RWPE1 (cell line): Measurements from ENCODE around the gene LFNG.
"Not testable (repeated sequence)": the region's sequence is repeated elsewhere in the genome, so short reads cannot be mapped to it uniquely, and the experiment has no call there.

Experiments
- CTCF ChIA-PET: fragments of 350-600 bp; sonication (Branson Sonifier 250); formaldehyde crosslinking; extraction: SDS; loops from one replicate; lab custom pipeline; 2021; lab: Yijun Ruan, JAX
- POLR2A ChIA-PET: fragments of 400-600 bp; formaldehyde crosslinking; extraction: SDS; loops from one replicate; lab custom pipeline; 2020; ENCODE audit warnings: antibody characterized with exemption; ENCODE audit not compliant: low non-redundant PET; lab: Yijun Ruan, JAX
- DNase-seq: peaks from one replicate; pipeline ENCODE4 v3.0.0; 2012; ENCODE audit warnings: low spot score
- H3K27ac ChIP-seq: fragments of 450-650 bp; 2 replicates; pipeline ENCODE4 v1.5.1; 2017
- CTCF ChIP-seq: fragments of 450-650 bp; conservative IDR thresholded peaks from 2 replicates; pipeline ENCODE4 v1.5.1; 2017; ENCODE audit warnings: low read depth, mild to moderate bottlenecking

The LFNG gene

GRCh38 chr7:2554661-2555111, 35.1 kb downstream of the LFNG start:
- ChIA-PET POLR2A (no interaction called here), CTCF (interaction anchor here (0.6 kb wide), 1 partner anchor 19 kb away, joined by 3 read pairs; no protein-coding TSS in a partner anchor)
- no peak for TF ChIP-seq CTCF
- peak; percentile 13 for DNase-seq
- peak overlapping the region; percentile 98 for H3K27ac ChIP-seq

DNA sequence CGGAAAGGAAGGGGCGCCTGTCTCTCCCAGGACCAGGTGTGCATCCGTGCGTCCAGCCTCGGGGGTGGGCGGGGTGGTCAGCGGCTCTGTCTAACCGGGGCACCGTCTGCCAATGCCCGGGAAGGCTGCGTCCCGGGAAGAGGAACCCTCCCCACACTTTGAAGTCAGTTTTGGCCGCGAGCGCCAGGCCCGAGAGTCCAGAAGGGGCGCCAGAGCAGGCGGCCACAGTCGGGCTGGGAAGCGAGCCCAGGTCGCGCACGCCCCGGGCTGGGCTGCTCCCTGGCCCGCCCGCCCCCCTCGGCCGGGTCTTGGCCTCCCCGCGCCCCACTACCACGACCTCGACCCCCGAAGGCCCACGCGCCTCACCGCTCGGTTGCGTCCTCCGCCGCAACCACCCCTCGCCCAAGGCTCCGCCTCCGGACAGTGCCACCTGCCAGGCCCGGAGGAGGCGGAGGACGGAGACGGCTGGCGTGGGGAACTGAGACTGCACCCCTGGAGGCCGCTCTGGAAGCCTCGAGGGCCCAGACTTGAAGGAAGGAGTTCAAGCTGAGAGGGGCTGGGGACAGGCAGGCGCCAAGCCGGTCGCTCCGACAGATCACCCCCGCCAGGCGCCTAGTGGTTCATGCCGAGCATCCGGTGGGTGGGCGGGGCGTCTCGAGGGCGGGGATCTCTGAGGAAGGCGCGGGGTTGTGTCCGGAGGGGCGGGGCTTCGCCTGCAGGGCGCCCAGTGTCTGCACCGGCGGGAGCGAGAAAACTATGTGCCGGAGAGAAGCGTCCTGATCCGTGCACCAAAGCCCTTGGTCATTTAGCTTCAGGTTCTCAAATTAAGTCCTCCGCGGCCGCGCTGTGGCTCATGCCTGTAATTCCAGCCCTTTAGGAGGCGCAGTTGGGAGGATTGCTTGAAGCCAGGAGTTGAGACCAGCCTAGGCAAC, 35.8 kb downstream of the LFNG start, which contains the start of gene BRAT1:
BRAT1 (minus strand) TSS at position 404 of the 932 bp plus-strand sequence. CDS start 1,093 bp downstream, outside the sequence.
- POLR2A ChIA-PET: interaction anchor here (0.6 to 0.8 kb wide), 2 partner anchors 17 to 51 kb away, joined by 3 to 7 read pairs; no protein-coding TSS in a partner anchor
- peak; percentile 99 for DNase-seq

GRCh38 chr7:2558629-2559282, 39.2 kb downstream of the LFNG start, which contains the start of gene IQCE:
TSS of gene IQCE (plus strand) at chr7:2558979. CDS start at chr7:2559182, 203 bp downstream.
- ChIA-PET POLR2A (interaction anchor here (0.6 kb wide), 1 partner anchor 30 kb away, joined by 9 read pairs; no protein-coding TSS in a partner anchor), CTCF (interaction anchor here (0.5 to 0.9 kb wide), 3 partner anchors 108 to 1493 kb away, joined by 4 to 5 read pairs (median 5); no protein-coding TSS in a partner anchor)
- peak; percentile 92 for DNase-seq
- TF ChIP-seq CTCF: no peak
- peak within 1 kb of the TSS; percentile 71 for H3K27ac ChIP-seq

More for the DNA sequence above, 35.8 kb downstream of the LFNG start, which contains the start of gene BRAT1:
- CTCF ChIA-PET: interaction anchor here (0.6 to 1.1 kb wide), 3 partner anchors 20 to 737 kb away, joined by 3 read pairs; no protein-coding TSS in a partner anchor
- peak; percentile 58 for TF ChIP-seq CTCF
- peak within 1 kb of the TSS; percentile 98 for H3K27ac ChIP-seq

DNA sequence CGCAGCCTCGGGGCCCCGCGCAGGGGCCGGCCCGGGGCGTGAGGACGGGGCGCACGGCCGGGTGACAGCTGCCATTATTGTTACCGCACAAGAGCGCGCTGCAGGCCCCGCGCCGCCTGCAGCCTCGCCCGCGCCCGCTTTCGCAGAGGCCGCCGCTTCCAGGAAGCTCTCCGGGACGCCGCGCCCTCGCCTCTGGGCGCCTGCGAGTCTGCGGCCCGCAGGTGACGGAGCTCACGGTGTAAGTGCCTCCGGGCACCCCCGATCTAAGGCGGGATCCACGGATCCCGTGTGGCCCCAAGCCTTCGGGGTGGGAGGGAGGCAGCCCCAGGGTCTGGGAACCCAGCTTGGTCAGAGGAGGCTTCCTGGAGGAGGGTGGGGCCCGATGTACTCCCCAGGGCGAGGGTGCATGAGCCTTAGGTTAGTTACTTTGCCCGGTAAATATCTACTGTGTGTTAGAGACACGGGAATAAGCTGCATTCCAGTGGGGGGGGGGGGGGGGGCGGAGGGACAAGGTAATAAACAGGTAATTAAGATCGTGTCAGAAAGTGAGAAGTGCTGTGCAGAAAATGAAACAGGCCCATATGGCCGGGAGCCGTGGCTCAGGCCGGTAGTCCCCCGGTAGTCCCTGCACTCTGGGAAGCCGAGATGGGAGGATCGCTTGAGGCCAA, 39.8 kb downstream of the LFNG start:
- ChIA-PET CTCF (interaction anchor here (0.5 to 0.9 kb wide), 5 partner anchors 12 to 206 kb away, joined by 3 to 5 read pairs (median 4); no protein-coding TSS in a partner anchor), POLR2A (interaction anchor here (0.6 kb wide), 1 partner anchor 30 kb away, joined by 9 read pairs; no protein-coding TSS in a partner anchor)
- no peak for TF ChIP-seq CTCF
- H3K27ac ChIP-seq: peak overlapping the region; percentile 71
- peak; percentile 37 for DNase-seq

DNA sequence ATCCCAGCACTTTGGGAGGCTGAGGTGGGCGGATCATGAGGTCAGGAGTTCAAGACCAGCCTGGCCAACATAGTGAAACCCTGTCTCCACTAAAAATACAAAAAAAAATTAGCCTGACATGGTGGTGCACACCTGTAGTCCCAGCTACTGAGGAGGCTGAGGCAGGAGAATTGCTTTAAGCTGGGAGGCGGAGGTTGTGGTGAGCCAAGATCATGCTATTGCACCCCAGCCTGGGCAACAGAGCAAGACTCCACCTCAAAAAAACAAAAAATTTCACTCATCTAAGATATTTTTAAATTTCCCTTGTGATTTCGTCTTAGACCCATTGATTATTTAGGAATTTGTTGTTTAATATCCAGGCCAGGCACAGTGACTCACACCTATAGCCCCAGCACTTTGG, 44.4 kb downstream of the LFNG start:
- POLR2A ChIA-PET, DNase-seq, H3K27ac ChIP-seq, CTCF ChIA-PET: not testable (repeated sequence)

GRCh38 chr7:2564970-2565540, 45.5 kb downstream of the LFNG start:
- ChIA-PET POLR2A (no interaction called here), CTCF (no interaction called here)
- no peak for TF ChIP-seq CTCF
- DNase-seq: no peak
- H3K27ac ChIP-seq: peak overlapping the region; percentile 20
